Suppressor macrophage (primary cell): ENCODE results near the gene TRIM13.

Source experiments
- DNase-seq, 4 experiments: peaks; one replicate each; pipeline ENCODE4 v3.0.0-alpha.2; 2020 to 2022

The TRIM13 gene

GRCh38 chr13:50065712-50066111 lies 68.9 kb downstream of the TRIM13 start:
- DNase-seq, result no peak
